Measurements from ENCODE around the gene PRIM2.
"Not testable (repeated sequence)": the region's sequence is repeated elsewhere in the genome, so short reads cannot be mapped to it uniquely, and the experiment has no call there.

DNA sequence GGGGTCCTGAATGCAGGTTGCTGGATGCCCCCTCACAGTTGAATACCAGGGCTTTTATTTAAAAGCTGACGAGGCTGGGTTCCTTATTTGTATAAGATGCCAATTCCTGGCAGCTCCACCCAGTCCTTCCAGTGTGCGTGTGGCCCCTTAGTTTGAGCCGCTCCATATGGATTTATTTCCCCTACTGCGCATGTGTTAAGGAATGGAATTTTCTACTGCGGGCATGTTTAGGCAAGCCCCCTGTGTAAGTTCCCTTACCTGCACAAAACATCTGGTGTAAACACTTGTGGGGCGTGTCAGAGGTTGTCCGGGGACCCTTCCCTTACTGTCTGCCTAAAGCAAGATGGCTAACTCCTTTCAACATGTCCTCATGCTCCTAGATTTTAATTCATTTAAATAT is 174.4 kb downstream of the PRIM2 start:
- TF ChIP-seq EP300 (IDR thresholded peaks at IDR 0.05; ENCODE audit: borderline replicate concordance in 1 of 2, low read depth in 2 of 2, low read length in 2 of 2); YY1 (IDR thresholded peaks at IDR 0.05; ENCODE audit: low read depth, low read length); JUND (IDR thresholded peaks at IDR 0.05; ENCODE audit: low read length); TAF1 (IDR thresholded peaks at IDR 0.05; ENCODE audit: low read depth, low read length); RFX5 (IDR thresholded peaks at IDR 0.05; ENCODE audit: borderline replicate concordance, low read depth, low read length): not testable (repeated sequence)
- TF ChIP-seq, protein P1, sequence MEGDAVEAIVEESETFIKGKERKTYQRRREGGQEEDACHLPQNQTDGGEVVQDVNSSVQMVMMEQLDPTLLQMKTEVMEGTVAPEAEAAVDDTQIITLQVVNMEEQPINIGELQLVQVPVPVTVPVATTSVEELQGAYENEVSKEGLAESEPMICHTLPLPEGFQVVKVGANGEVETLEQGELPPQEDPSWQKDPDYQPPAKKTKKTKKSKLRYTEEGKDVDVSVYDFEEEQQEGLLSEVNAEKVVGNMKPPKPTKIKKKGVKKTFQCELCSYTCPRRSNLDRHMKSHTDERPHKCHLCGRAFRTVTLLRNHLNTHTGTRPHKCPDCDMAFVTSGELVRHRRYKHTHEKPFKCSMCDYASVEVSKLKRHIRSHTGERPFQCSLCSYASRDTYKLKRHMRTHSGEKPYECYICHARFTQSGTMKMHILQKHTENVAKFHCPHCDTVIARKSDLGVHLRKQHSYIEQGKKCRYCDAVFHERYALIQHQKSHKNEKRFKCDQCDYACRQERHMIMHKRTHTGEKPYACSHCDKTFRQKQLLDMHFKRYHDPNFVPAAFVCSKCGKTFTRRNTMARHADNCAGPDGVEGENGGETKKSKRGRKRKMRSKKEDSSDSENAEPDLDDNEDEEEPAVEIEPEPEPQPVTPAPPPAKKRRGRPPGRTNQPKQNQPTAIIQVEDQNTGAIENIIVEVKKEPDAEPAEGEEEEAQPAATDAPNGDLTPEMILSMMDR (IDR thresholded peaks at IDR 0.05; ENCODE audit: control extremely low read depth in 1 of 3, insufficient read depth in 1 of 3, low read depth in 1 of 3, low read length in 3 of 3) = not testable (repeated sequence)

Measured in H1 (cell line).